ENCODE data around the gene MEA1.

Gene MEA1

DNA sequence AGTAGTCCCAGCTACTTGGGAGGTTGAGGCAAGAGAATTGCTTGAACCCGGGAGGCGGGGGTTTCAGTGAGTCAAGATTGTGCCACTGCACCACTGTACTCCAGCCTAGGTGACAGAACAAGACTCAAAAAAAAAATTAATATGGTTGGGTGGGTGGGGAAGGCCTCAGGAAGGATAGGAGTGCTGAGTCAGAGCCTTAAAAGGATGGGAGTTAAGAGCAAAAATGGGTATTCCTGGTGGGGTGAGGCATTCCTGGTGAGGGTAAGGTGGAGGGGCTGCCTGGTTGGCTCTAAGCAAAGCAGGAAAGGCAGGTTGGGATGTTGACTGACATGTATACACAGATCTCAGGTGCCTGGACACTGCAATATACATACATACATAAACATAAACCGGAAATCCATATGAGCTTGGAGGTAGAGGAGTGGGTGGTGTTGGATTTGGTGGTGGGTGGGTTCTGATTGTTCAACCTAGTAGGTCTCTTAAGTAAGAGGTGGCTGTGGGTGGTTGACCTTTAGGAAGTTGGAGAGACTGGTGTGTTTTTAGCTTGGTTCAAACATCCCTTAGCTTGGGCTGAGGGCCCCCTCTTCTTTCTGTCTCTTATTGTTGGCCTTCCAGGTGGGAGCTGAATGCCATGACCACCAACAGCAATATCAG, 6.4 kb upstream of the MEA1 start:
- Histone ChIP-seq H3K4me1 (ENCODE audit: control insufficient read depth in 1 of 2, insufficient read depth in 1 of 2, low read depth in 1 of 2, low read length in 1 of 2) (peaks cover 26 to 28% of the 10 kb centered on the region in 2 experiments), H3K27ac (peak overlapping the region; percentile 85), H3K4me3 (ENCODE audit: low read depth in 1 of 2, low read length in 1 of 2) (no peak overlapping the region), H3K9me3 (no peaks in the 10 kb centered on the region), H3K27me3 (no peaks in the 10 kb centered on the region), H3K36me3 (peaks cover 36% of the 10 kb centered on the region)
- TF ChIP-seq, protein P1, sequence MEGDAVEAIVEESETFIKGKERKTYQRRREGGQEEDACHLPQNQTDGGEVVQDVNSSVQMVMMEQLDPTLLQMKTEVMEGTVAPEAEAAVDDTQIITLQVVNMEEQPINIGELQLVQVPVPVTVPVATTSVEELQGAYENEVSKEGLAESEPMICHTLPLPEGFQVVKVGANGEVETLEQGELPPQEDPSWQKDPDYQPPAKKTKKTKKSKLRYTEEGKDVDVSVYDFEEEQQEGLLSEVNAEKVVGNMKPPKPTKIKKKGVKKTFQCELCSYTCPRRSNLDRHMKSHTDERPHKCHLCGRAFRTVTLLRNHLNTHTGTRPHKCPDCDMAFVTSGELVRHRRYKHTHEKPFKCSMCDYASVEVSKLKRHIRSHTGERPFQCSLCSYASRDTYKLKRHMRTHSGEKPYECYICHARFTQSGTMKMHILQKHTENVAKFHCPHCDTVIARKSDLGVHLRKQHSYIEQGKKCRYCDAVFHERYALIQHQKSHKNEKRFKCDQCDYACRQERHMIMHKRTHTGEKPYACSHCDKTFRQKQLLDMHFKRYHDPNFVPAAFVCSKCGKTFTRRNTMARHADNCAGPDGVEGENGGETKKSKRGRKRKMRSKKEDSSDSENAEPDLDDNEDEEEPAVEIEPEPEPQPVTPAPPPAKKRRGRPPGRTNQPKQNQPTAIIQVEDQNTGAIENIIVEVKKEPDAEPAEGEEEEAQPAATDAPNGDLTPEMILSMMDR (IDR thresholded peaks at IDR 0.05): no peak

DNA sequence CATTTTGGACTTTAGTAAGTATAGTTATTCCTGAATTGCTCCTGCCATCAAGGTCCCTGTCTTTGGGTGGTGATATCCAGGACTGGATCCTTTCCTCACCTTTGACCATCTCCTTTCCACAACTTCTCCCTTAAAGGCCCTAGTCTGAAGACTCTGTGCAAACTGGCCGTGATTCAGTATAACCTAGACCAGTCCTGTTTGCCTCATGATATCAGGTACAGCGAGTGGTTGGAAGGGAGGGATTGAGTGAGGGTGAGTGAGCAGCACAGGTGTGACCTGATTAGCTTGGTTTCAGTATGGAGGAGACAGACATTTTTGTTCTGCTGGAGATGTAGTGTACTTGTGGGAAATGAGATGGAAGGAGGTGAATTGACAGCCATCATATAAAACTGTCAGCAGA, 5.4 kb upstream of the MEA1 start:
- no peak overlapping the region for H3K27ac ChIP-seq
- H3K27me3 ChIP-seq: no peaks in the 10 kb centered on the region
- TF ChIP-seq, protein P1 (IDR thresholded peaks at IDR 0.05): no peak
- peaks cover 30% of the 10 kb centered on the region for H3K36me3 ChIP-seq
- H3K4me1 ChIP-seq (ENCODE audit: control insufficient read depth in 1 of 2, insufficient read depth in 1 of 2, low read depth in 1 of 2, low read length in 1 of 2): peaks cover 36 to 38% of the 10 kb centered on the region in 2 experiments
- H3K4me3 ChIP-seq (ENCODE audit: low read depth in 1 of 2, low read length in 1 of 2): no peak overlapping the region
- no peaks in the 10 kb centered on the region for H3K9me3 ChIP-seq

DNA sequence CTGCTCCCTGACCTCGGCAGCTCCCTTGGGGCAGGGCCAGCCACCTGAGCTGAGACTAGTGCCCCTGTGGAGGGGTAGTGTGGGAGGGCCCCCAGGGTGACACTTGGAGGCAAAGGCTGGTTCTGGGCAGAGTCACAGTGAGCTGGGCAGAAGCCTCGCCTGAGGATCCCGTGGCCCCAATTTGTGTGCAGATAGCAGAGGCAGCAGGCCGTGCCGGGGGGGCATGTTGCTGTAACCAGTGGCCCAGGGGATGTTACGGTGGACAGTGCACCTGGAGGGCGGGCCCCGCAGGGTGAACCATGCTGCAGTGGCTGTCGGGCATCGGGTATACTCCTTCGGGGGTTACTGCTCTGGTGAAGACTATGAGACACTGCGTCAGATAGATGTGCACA, 3.2 kb upstream of the MEA1 start:
- Histone ChIP-seq H3K27ac (no peak overlapping the region), H3K27me3 (no peaks in the 10 kb centered on the region)

DNA sequence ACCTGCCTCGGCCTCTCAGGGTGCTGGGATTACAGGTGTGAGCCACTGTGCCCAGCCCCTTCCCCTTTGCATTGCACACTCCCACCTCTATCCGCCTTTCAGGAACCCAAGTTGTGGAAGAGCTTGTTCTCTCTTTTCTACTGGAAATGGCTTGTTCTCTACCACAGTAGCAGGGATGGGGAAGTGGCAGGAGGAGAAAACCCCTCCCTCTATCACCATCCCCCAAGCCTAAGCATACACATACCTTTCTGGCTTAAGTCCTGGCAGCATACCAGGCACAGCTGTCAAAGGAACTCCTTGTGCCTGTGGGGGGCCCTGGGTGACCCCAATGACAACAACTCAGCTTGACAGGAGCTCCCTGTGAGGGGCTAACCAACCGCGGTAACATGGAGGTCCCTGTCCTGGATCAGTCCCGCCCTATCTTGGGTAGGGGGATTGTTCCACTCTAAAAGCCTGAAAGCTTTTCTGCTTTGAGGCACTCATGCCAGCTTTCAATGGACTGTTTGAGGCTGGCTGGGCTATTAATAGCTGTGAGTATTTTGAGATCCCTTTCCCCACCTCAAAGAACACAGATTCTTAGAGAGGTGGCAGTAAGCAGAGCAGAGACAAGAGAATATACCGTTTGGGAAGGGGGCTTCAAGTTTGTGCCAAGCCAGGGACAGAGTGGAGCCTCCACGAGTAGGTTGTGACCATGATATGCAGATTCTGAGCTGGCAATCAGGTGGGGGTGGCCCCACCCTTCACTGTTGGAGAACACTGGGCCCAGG, 2.6 kb upstream of the MEA1 start:
- no peaks in the 10 kb centered on the region for H3K9me3 ChIP-seq
- TF ChIP-seq, protein P1 (IDR thresholded peaks at IDR 0.05): no peak
- no peak overlapping the region for H3K4me3 ChIP-seq (ENCODE audit: low read depth in 1 of 2, low read length in 1 of 2)
- peaks cover 41% of the 10 kb centered on the region for H3K36me3 ChIP-seq
- peak overlapping the region; percentile 29 for H3K27ac ChIP-seq
- peaks cover 39 to 42% of the 10 kb centered on the region in 2 experiments for H3K4me1 ChIP-seq (ENCODE audit: control insufficient read depth in 1 of 2, insufficient read depth in 1 of 2, low read depth in 1 of 2, low read length in 1 of 2)
- no peaks in the 10 kb centered on the region for H3K27me3 ChIP-seq

More for the DNA sequence above, 3.2 kb upstream of the MEA1 start:
- H3K36me3 ChIP-seq: peaks cover 35% of the 10 kb centered on the region
- peaks cover 41 to 42% of the 10 kb centered on the region in 2 experiments for H3K4me1 ChIP-seq (ENCODE audit: control insufficient read depth in 1 of 2, insufficient read depth in 1 of 2, low read depth in 1 of 2, low read length in 1 of 2)
- H3K4me3 ChIP-seq (ENCODE audit: low read depth in 1 of 2, low read length in 1 of 2): no peak overlapping the region
- TF ChIP-seq, protein P1 (IDR thresholded peaks at IDR 0.05): no peak
- no peaks in the 10 kb centered on the region for H3K9me3 ChIP-seq

DNA sequence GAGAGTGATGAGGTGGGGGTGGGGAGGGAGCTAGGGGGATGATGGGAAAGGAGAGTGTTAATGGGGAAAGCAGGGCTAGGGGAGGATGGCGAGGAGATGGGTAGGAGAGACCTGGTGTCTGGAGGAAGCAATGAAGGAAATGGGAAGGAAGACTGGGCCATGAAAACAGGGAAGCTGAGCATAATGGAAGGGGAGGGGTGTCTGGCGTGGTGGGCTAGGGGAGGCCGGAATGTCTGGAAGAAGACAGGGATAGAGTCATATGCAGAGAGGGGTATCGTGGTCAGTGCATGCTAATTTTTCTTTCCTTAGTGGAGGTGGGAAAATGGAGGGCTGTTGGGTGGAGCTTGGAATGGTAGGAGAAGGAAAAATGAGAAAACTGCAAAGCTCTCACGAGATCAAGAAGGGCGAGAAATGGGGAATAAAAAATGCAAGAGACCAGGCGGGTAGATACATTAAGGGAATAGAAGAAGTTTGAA, 726 bp upstream of the MEA1 start:
- peaks cover 54% of the 10 kb centered on the region for H3K36me3 ChIP-seq
- peaks cover 31 to 33% of the 10 kb centered on the region in 2 experiments for H3K4me1 ChIP-seq (ENCODE audit: control insufficient read depth in 1 of 2, insufficient read depth in 1 of 2, low read depth in 1 of 2, low read length in 1 of 2)
- H3K9me3 ChIP-seq: no peaks in the 10 kb centered on the region
- TF ChIP-seq, protein P1 (IDR thresholded peaks at IDR 0.05): no peak
- H3K27me3 ChIP-seq: no peaks in the 10 kb centered on the region
- peak overlapping the region; percentile 79 to 86 for H3K4me3 ChIP-seq (ENCODE audit: low read depth in 1 of 2, low read length in 1 of 2)
- H3K27ac ChIP-seq: peak overlapping the region; percentile 82

Data from neutrophil (primary cell).